Amygdala (tissue), 56 donors: ENCODE results near the gene MAP3K6.
A peak's percentile ranks its signal among the peaks of the same experiment; 100 is the strongest.

Experiments used
- DNase-seq, 56 donors: peaks; one replicate each; lab custom pipeline; 2025; lab: John Stamatoyannopoulos, UW

Gene MAP3K6

DNA sequence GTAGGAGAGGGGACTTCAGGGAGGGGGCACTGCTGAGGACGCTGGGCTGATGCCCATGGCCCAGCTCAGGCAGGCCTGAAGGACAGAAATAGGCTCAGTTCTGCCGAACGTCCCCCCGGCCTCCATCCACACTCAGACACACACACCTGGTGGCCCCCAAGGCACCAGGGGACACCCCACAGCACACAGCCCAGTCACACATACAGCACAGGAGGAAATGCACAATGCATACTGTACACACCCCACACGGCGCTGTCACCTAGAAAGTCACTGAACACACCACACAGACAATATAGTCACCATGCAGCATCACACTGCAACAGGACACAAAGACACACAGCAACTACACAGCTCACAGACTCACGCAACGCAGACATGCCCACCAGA lies 24.4 kb downstream of the MAP3K6 start:
- no peak for DNase-seq

DNA sequence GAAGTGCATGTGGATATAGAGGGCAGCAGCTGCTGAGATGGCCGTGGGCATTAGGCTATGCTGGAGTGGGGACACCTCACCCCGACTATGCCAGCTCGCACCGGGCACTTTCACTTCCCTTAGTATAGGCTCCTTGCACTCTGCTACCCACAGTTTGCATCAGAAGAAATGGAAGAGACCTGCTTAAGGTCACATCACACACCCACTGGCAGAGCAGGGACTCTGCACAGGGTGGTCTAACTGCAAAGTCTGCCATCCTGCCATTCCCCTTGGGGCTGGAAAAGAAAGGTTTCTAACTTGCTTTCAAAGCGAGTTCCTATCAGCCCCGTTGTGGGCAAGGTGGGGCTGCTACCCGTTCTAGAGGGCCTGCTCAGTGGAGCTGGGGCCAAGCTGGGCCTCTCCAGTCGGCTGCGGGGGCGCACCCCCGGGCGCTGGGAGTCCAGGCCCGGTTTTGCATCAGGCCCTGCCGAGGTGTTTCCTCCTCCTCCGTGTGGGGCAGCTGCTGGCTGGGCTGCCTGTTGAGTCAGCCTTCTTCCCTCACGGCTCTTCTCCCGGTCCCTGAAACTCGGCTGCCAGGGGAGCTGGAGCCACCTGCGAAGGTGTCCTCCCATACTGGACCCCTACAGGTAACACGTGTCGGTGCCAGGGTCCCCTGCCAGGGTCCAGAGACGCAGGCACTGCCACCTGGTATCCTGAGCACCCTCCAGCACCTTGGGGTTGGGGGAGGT lies 25.1 kb downstream of the MAP3K6 start, which contains the start of gene SYTL1:
SYTL1 (plus strand) TSS at position 498 of the 728 bp plus-strand sequence. CDS start 3,313 bp downstream, outside the sequence.
- peak in 4 of 56 donors; percentile 9 to 36 (median 22) for DNase-seq

DNA sequence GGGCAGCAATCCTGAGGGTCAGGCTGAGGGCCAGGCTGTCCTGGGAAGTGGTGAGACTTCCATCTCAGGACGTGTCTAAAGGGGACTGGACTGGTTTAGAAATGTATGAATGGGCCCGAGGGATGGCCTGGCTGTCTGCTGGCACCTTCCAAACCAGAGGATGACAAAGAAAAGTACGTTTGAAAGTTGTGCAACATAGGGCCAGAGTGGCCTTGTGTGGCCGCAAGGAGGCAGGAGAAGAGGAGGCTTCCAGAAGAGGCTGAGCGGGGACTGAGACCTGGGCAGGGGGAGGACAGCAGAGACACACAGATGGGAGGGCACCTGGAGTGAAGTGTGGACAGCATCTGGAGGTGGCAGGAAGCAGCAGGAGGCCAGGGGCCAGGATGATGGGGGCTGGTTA lies 27.5 kb downstream of the MAP3K6 start:
- no peak for DNase-seq

DNA sequence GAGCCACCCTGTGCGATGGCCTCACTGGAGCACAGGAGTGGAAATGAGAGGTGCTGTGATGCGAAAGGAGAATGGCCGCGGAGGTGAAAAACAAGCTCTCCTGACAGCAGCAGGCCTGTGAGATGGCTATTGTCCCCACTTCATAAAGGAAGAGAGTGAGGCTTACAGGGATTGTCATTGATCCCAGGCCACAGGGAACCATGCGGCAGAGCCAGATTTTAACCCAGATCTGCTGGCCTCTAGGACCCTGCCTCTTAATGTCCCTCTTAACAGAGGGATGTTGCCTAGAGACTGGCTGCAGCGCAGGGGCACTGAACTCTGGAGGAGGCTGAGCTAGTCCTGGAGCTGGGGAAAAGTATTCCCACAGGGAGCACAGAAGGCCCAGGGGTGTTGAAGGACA lies 28.0 kb downstream of the MAP3K6 start:
- DNase-seq, result no peak

DNA sequence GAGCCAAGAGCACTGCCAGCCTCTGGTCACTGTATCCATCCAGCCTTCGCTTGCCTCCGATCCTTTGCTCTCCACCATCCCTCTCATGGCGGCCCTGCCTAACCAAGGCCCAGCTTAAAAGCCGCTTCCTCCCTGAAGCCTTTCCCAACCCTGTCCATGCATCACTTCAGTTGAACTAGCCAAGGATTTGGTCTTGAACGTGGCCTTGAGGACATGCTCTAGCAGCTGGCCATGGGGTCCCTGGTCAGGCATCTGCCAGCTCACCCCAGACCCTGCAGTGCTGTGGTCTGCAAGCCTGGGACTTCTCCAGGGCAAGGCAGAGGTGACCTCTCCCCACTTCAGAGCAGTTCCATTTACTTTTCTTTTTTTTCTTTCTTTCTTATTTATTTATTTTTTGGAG lies 30.0 kb downstream of the MAP3K6 start:
- DNase-seq, result no peak

DNA sequence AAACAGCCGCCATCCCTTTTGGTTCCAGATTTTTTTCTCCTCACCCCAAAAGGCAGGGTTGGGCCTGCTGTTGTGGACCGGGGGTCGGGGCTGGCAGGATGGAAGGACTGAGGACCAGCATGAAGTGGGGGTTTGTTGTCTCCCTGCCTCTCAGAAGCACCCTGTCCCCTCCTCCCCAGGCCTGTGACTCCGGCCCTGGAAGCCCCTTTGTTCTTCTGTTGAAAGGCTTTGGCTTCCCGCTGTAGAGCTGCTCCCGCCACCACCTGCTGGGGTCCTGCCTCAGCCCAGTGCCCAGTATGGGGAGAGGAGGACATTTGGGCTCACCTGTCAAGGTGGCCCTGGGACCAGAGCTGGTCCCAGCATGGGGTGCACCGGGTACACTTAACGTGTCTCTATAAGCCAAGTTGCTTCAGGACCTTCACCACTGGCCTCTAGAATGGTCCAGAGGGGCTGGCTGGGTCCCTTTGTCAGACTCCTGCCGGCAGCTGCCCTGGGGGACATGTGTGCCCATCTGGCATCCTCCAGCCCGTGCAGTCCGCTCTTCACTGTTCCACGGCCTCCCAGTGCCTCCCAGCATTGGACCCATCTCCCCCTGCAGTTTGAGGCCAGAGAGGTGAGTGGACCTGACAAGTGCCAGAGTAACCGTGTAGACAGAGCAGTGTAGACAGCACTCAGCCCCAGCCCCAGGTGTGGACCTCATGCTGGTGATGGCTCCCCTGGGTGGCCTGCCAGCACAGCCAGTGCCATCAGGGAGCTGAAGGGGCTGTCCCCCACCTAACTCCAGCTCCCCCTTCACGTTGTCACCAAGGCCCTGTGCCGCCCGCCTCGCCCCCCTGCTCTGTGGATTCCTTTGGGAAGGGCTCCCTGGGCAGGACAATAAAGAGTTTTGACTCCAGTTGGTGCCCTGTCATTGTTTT lies 31.0 kb downstream of the MAP3K6 start:
- no peak for DNase-seq

DNA sequence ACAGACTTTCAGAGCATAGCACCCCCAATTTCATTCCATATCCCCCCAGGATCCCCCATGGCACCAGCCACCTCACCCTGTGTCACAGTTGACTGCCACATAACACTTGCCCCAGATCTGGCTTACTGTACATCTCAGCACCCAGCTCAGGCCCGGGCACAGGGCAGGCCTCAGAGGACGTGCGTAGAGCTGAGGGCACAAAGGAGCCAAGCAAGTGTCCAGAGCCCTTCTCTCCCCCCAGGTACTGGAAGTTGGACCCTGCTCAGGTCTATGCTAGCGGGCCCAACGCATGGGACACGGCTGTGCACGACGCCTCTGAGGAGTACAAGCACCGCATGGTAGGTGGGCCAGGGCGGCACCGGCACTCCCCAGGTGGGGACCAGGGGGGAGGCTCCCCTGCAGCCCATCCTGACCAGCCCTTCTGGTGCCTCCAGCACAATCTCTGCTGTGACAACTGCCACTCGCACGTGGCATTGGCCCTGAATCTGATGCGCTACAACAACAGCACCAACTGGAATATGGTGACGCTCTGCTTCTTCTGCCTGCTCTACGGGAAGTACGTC lies 33.0 kb downstream of the MAP3K6 start:
- no peak for DNase-seq

DNA sequence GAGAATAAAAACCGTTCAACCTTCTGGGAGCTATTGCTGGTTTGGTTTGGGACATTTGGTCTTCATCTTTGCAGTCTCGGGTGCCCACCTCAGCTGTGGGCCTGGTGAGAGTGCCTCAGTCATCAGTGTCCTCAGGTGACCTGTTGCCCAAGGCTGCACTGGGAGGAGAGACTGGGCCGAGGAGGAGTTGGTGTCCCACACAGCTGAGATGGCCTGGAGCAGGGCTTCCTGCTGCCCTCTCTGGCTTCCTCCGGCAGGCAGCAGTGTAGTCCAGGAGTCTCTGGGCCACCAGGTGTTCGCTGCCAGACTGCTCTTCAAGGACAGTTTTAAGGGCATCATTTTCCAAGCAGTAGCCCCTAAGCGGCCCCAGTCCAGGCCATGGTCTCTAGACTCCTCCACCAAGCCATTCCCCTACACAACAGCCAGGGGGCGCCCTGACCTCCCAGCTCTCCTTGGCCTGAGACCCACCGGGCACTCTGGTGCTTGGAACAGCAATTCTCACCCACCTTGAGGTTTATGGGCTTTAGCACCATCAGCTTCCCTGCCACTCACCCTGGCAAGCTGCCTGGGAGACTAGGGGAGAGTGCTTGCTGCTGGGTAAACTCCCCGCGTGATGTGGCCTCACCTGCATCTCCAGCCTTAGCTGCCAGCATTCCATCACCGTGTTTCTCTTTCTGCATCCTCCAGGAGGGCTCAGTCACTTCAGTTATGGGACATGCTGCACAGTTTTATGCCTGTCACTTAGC lies 34.1 kb downstream of the MAP3K6 start:
- peak in 14 of 56 donors; percentile 5 to 57 (median 25) for DNase-seq

DNA sequence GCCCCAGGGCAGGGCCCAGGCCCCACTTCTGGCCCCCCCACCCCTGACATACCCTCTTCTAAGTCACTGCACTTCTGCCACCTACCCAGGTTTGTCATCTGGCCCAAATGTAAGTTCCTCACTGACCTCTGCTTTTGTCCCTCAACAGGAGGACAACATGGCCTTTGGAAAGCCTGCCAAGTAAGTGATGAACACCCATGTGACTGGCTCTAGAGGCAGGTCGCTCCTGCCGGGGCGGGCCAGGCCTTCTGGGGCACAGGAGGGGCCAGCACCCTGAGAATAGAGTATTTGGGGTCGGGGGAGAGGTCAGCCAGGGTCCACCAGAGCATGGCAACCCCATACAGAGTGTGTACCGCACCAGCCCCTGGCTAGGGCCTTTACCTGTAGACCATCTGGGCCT lies 34.8 kb downstream of the MAP3K6 start:
- DNase-seq, result no peak

DNA sequence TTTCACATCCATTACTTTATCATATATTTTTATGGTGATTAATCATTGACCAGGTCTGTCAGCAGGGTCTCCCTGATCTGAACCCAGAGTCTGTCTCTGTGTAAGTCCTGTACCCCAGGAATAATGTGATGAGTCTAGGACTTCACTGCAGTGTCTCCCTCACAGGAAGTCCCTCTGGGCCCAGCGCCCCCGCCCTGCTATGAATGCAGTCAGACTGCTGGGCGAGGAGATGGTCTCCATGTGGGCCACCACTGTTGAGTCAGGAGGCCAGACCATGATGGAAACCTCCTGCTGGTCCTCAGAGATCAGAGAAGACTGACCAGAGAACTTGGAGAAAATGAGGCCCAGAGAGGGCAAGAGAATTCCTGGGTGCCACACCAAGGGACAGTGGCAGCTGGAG lies 35.3 kb downstream of the MAP3K6 start:
- no peak for DNase-seq

DNA sequence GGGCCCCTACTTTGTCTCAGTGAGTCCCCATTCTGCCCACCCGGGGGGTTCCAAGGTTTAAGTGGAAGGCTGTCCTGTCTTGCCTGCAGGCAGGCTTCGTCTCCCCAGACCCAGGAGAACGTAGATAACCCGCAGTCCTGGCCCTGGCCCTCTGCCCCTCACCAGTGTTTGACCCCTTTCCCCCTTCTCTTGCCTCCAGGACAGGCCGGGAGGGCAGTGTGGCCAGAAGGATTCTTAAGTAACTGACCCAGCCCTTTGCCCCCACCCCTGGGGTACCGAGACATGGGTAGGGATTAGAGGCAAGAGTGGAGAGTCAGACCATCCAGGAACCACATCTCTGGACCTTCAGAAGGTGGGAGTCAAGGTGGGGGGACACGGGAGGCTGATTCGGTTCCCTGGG lies 36.0 kb downstream of the MAP3K6 start:
- DNase-seq, result no peak

DNA sequence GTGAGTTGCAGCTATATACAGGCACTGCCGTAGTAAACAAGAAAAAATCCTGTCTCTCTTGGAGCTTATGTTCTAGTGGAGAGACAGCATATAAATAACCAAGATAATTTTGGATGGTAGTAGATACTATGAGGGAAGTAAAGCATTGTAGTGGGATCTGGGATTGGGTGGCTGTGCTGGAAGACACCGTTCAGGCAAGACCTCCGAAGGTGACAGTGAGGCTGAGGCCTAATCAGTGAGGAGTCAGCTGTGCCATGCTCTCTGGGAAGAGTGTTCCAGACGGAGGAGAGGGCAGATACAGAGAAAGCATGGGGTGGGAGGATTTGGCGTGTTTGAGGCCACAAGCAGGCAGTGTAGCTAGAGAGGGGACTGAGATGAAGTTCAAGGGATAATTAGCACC lies 38.8 kb downstream of the MAP3K6 start:
- DNase-seq, result no peak

DNA sequence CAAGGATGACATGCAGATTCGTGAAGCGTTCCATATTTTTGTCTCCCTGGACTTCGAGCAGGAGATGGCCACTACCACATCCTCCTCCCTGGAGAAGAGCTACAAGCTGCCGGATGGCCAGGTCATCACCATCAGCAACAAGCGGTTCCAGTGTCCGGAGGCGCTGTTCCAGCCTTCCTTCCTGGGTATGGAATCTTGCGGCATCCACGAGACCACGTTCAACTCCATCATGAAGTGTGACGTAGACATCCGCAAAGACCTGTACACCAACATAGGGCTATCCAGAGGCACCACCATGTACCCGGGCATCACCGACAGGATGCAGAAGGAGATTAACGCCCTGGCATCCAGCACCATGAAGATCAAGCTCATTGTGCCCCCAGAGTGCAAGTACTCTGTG lies 41.5 kb downstream of the MAP3K6 start:
- DNase-seq, result no peak

DNA sequence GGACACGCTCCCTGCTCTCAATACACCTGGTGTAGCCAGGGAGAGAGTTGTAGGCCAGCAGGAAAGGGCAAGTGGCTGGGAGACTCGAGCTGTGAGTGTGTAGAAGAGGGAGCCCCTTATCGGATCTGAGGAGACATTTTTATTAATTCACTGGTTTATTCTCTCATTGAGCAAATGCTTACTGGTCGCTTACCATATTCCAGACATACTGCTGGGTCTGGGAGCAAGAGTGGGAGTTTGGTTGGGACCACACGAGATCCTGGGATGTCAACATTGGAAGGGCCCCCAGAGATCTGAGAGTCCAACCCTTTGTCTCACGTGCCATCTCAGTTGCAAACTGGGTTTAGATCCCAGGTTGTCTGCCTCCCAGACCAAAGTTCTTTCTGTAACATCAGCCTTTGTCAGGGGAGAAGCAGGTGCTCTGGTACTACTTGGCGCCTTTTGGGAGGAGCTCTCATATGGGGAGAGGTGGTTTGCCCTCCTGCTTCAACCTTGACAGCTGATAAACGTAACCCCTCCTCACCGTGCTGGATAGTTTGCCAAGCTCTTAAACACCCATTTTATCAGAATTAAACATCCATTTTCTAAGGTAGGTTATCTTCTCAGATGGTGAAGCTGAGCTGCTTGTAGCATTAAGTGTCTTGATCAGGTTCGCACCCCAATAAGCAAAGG lies 44.1 kb downstream of the MAP3K6 start:
- no peak for DNase-seq

DNA sequence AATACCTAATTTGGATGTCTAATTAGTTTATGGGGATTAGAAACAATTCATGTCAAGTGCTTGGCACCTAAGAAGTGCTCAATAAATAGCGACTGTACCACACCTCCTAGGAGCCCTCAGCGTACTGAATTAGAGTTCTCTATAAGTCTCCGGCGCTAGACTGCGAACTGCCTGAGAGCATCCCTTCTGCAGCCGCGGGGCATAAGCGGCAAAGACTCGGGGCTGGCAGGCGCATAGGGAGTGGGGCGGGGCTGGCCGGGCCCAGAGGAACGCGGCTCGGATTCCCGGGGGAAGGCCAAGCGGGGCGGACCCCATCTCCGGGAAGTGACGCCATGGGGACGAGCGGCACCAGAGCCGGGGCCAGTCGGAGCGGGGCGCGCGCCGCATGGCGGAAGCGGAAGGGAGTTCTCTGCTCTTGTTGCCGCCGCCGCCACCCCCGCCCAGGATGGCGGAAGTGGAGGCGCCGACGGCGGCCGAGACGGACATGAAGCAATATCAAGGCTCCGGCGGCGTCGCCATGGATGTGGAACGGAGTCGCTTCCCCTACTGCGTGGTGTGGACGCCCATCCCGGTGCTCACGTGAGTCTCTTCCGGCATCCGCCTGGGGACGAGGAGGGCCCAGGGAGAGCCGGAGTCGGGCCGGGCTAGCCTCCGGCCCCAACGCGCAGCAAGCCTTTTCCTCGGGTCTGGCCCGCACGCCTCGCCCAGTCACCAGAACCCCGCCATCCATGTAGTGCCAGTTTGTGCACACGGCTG lies 44.8 kb downstream of the MAP3K6 start, which contains the start of gene TMEM222:
TMEM222 (plus strand) TSS at position 351 of the 756 bp plus-strand sequence; CDS start at position 386, 35 bp downstream.
- peak; percentile 88 to 99 (median 96) for DNase-seq

DNA sequence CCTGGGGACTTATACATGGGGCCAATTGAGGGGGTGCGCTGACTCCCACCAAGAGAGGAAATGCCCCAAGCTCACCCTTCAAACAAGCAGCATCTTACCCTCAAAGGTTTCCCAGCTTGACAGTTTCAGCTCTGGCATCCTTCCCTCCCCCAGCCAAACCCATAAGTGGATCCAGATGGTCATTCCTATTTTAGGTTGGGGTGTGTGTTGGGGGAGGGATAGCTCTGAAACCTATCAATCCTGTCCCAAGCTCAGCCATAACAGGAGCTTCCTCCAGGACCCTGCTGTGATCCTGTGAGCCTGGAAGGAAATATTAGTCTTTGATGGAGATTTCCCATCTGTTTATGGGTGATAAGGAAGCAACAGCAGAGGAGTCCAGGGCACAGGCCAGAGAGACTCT lies 48.2 kb downstream of the MAP3K6 start:
- no peak for DNase-seq

DNA sequence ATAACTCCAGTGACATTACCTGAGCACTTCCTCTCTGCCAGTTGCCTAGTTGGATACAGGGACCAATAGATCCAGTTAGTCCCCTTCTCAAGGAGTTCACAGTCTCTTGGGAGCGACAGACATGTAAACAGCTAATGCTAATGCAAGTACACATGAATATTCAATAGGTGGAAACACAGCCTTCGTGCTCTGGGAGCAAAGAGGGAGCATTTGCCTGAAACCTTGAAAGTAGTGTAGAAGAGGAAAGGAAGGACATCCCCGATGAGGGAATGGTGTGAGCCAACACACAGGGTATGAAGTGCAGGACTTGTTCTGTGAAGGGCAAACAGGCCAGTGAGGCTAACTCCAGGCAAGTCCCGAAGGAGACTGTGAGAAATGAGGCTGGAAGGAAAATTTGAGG lies 48.6 kb downstream of the MAP3K6 start:
- DNase-seq, result no peak

DNA sequence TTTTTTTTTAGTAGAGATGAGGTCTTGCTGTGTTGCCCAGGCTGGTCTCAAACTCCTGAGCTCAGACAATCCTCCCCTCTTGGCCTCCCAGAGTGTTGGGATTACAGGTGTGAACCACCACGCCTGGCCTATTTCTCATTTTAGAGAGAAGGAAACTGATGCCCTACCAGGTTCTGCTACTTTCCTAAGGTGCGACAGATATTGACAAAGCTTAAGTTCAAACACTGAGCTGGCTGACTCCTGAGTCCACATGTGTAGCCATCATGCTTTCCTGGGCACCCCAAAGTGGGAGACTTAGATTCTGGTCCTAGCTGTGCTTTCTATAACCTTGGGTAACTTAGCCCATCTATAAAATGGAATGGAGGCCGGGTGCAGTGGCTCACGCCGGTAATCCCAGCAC lies 49.9 kb downstream of the MAP3K6 start:
- DNase-seq, result no peak

DNA sequence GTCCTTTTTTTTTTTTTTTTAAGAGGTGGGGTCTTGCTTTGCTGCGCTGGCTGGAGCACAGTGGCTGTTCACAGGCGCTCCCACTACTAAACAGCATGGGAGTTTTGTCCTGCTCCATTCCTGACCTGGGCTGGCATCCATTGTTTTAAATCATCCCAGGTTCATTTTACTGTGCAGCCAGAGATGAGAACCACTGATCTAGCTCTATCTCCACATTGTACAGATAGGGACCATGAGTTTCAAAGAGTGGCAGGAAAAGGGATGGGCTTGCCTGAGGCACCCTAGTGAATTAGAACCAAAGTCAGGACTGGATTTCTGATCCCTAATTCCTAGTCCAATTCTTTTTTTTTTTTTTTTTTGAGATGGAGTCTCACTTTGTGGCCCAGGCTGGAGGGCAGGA lies 52.0 kb downstream of the MAP3K6 start:
- DNase-seq, result no peak
